Lung (tissue), 12 donors: ENCODE results near the gene PSMG2. TPM values are rescaled to one million over a fixed set of nuclear protein-coding genes. Genes with fewer than 3 reads are reported as not detected.

Source experiments
- ATAC-seq: fragments of 200-7000 bp; cut with Tn5 transposase; one replicate; pipeline ENCODE4 v1.9.1; 2020; ENCODE audit warnings: moderate number of reproducible peaks; ENCODE audit not compliant: insufficient read depth, low FRiP score
- DNase-seq, 3 donors: peaks; one replicate each; pipeline ENCODE4 v3.0.0-alpha.2; 2013 to 2017
- H3K27ac ChIP-seq, 2 donors: one replicate each; pipeline ENCODE4 v1.5.1; 2013; ENCODE audit warnings: mild to moderate bottlenecking in 2 of 2, moderate library complexity in 2 of 2, control low read depth in 1 of 2, inconsistent platforms in 1 of 2, low read depth in 1 of 2, low read length in 1 of 2
- H3K27me3 ChIP-seq, 3 donors: one replicate each; pipeline ENCODE4 v1.5.1; 2013; ENCODE audit warnings: low read length in 2 of 3; ENCODE audit not compliant: control insufficient read depth in 3 of 3, insufficient read depth in 3 of 3
- H3K36me3 ChIP-seq, 4 donors: one replicate each; pipeline ENCODE4 v1.5.1; 2013; ENCODE audit warnings: low read length in 4 of 4, mild to moderate bottlenecking in 1 of 4, moderate library complexity in 1 of 4; ENCODE audit not compliant: control insufficient read depth in 4 of 4, insufficient read depth in 4 of 4
- H3K4me1 ChIP-seq, 5 donors: one replicate each; pipeline ENCODE4 v1.5.1; 2013; ENCODE audit warnings: low read length in 5 of 5, mild to moderate bottlenecking in 2 of 5, moderate library complexity in 1 of 5; ENCODE audit not compliant: control insufficient read depth in 5 of 5, insufficient read depth in 5 of 5
- H3K4me3 ChIP-seq: one replicate; pipeline ENCODE4 v1.5.1; 2013; ENCODE audit warnings: mild to moderate bottlenecking, control low read depth, moderate library complexity
- H3K9ac ChIP-seq, 2 donors: one replicate each; pipeline ENCODE4 v1.5.1; 2013; ENCODE audit warnings: low read length in 2 of 2, control low read depth in 1 of 2; ENCODE audit not compliant: insufficient read depth in 1 of 2
- H3K9me3 ChIP-seq, 4 donors: one replicate each; pipeline ENCODE4 v1.5.1; 2013; ENCODE audit warnings: low read length in 3 of 4, mild to moderate bottlenecking in 1 of 4, moderate library complexity in 1 of 4; ENCODE audit not compliant: control insufficient read depth in 4 of 4, insufficient read depth in 3 of 4
- WGBS, 2 donors: extraction: QIAGEN DNeasy Blood & Tissue Kit; methylation state at CpG; one replicate each; pipeline ENCODE4 v1.1.7; 2013; 5-methylcytosine and 5-hydroxymethylcytosine counted together
- polyA plus RNA-seq, 2 donors: library from polyadenylated mRNA; stranded (reverse); fragments of 200-250 nt; gene quantifications; one replicate each; pipeline ENCODE4 v1.2.1, GENCODE V29; 2013
- total RNA-seq, 2 donors: library from RNA; depleted of rRNA in 1 of 2; stranded (reverse); fragments of >200 nt in 1 of 2; gene quantifications; one replicate each; pipeline ENCODE4 v1.2.1, GENCODE V29; 2014 to 2021
- TF ChIP-seq, protein P1 (sequence below): IDR thresholded peaks from 2 replicates; pipeline ENCODE4 v1.5.1; 2012; ENCODE audit warnings: mild to moderate bottlenecking; ENCODE audit errors: control extremely low read depth, extremely low read depth
- donor health status: control.
- donor health status: control.
- donor health status: Bipolar disorder and iron deficiency.
- donor health status: healthy.
- donor health status: DM: yes; HTN: yes; CAD: no.

The PSMG2 gene
- total and polyA plus RNA-seq, 4 donors, result 53.3 to 117 (median 61.2) TPM

DNA sequence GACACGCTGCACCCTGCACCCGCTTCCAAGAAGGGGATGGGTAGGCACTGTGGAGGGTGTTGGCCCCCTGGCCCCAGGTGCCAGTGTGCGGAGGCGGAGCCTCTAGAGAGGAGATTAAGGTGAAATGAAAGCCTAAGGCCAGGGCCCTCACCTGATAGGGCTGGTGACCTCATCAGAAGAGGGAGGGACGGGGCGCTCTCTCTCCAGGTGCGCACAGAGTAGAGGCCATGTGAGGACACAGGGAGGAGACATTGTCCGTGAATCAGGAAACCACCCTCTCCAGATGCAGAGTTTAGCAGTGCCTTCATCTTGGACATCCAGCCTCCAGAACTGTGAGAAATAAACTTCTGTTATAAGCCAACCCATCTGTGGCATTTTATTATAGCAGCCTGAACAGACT is 62.3 kb downstream of the PSMG2 start:
- no peaks in the 10 kb centered on the region for H3K9me3 ChIP-seq
- no peak overlapping the region for H3K4me3 ChIP-seq
- ATAC-seq, result no peak
- H3K36me3 ChIP-seq, result no peaks in the 10 kb centered on the region
- TF ChIP-seq, protein P1, sequence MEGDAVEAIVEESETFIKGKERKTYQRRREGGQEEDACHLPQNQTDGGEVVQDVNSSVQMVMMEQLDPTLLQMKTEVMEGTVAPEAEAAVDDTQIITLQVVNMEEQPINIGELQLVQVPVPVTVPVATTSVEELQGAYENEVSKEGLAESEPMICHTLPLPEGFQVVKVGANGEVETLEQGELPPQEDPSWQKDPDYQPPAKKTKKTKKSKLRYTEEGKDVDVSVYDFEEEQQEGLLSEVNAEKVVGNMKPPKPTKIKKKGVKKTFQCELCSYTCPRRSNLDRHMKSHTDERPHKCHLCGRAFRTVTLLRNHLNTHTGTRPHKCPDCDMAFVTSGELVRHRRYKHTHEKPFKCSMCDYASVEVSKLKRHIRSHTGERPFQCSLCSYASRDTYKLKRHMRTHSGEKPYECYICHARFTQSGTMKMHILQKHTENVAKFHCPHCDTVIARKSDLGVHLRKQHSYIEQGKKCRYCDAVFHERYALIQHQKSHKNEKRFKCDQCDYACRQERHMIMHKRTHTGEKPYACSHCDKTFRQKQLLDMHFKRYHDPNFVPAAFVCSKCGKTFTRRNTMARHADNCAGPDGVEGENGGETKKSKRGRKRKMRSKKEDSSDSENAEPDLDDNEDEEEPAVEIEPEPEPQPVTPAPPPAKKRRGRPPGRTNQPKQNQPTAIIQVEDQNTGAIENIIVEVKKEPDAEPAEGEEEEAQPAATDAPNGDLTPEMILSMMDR, result no peak
- DNase-seq, result no peak
- no peaks in the 10 kb centered on the region for H3K4me1 ChIP-seq
- no peaks in the 10 kb centered on the region for H3K27me3 ChIP-seq
- 79 to 90% methylated on average over 8 of the region's 8 CpGs for WGBS, 2 donors
- H3K9ac ChIP-seq, result no peak overlapping the region
- H3K27ac ChIP-seq, result no peak overlapping the region

DNA sequence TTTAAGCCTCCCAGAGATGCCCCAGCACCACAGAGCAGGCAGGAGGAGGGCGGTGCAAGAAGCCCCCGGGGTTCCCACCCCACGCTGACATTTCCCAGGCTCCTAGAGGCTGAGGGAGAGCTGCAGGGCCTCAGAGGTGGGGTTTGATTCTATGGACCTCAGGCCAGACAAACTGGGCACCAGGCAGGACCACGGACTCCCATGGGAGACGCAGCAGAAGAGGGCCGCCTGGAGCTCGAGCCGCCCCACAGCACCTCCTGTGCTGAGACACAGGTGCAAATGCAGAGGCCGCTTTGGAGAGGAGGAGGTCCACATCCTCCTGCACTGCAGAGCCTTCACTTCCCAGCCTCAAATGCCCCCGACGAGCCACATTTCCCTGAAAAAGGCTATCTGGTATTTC is 62.7 kb downstream of the PSMG2 start:
- no peaks in the 10 kb centered on the region for H3K4me1 ChIP-seq
- no peaks in the 10 kb centered on the region for H3K9me3 ChIP-seq
- H3K36me3 ChIP-seq, result no peaks in the 10 kb centered on the region
- no peak overlapping the region for H3K27ac ChIP-seq
- DNase-seq, result no peak
- H3K4me3 ChIP-seq, result no peak overlapping the region
- ATAC-seq, result no peak
- WGBS, 2 donors, result 89 to 94% methylated on average over 11 of the region's 11 CpGs
- H3K27me3 ChIP-seq, result no peaks in the 10 kb centered on the region
- no peak overlapping the region for H3K9ac ChIP-seq
- TF ChIP-seq, protein P1, result no peak

DNA sequence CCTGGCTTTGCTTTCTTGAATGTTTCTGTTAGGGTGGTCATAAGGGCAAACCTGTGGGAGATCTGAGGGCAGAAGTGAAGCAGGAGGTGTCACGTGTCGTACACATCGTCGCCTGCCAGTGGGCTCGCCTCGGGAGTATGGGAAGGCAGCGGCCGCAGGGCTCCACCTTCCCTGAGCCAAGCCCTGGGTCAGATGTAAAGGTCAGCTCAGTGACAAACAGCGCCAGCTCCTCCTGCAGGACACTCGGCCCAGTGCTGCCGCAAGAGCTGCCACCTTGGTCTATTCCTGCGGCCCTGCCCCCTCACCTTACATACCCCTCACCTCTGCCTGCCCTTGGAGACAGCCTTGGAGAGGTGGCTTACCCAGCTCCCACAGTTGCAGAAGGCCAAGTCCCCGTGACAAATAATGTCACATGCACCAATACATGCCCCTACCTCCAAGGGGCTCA is 64.2 kb downstream of the PSMG2 start:
- Histone ChIP-seq H3K4me1 (no peaks in the 10 kb centered on the region), H3K27ac (no peak overlapping the region), H3K9ac (no peak overlapping the region), H3K4me3 (no peak overlapping the region), H3K36me3 (no peaks in the 10 kb centered on the region), H3K27me3 (no peaks in the 10 kb centered on the region), H3K9me3 (no peaks in the 10 kb centered on the region)
- no peak for ATAC-seq
- TF ChIP-seq, protein P1, result no peak
- DNase-seq, result no peak
- 48 to 72% methylated on average over 13 of the region's 13 CpGs for WGBS, 2 donors

DNA sequence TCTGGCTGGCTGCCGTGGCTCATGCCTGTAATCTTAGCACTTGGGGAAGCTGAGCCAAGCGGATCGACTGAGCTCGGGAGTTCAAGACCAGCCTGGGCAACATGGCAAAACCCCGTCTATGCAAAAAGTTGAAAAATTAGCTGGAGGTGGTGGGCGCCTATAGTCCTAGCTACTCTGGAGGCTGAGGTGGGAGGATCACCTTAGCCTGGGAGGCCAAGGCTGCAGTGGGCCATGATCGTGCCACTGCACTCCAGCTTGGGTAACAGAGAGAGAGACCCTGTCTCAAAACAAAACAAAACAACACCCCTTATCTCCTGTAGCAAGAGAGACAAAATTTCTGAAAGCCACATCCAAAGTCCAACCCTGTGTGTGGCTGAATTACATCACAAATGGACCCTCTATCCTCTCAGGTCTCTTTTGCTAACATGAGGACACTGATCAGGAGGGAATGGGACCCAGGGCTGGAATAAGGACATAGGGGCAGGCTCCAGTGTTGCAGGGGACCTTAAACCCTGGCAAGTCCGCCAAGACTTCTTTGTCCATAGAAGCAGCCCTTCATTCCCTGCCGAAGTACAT is 64.8 kb downstream of the PSMG2 start:
- H3K9me3 ChIP-seq, result no peaks in the 10 kb centered on the region
- TF ChIP-seq, protein P1, result no peak
- no peak overlapping the region for H3K4me3 ChIP-seq
- no peak for DNase-seq
- no peak overlapping the region for H3K27ac ChIP-seq
- no peak for ATAC-seq
- no peaks in the 10 kb centered on the region for H3K27me3 ChIP-seq
- H3K9ac ChIP-seq, result no peak overlapping the region
- no peaks in the 10 kb centered on the region for H3K4me1 ChIP-seq
- H3K36me3 ChIP-seq, result no peaks in the 10 kb centered on the region
- 91 to 96% methylated on average over 9 of the region's 9 CpGs for WGBS, 2 donors
